ENCODE measurements around the gene KIF7.

Gene KIF7

DNA sequence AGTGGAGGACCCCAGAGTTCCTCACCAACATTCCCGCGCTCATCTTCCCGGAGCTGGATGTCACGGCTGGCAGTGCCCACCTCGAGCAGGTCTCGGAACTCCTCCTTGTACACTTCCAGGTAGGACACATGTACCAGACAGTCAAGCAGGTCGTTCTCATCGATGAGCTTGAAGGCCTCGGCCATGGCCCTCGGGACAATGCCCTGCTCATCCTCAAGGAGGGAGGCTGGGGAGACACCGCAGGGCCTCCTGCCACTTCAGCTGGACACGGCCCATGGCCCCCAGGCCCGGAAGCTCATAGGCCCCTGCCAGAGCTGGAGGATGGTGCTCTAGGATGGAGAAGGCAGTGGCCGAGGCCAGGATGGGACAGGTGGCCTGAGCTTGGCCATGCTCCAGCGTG is 5.6 kb downstream of the KIF7 start:
- in situ Hi-C loops (cut with MboI; ENCODE audit: low sequenced_read_pairs) = no loop called here

DNA sequence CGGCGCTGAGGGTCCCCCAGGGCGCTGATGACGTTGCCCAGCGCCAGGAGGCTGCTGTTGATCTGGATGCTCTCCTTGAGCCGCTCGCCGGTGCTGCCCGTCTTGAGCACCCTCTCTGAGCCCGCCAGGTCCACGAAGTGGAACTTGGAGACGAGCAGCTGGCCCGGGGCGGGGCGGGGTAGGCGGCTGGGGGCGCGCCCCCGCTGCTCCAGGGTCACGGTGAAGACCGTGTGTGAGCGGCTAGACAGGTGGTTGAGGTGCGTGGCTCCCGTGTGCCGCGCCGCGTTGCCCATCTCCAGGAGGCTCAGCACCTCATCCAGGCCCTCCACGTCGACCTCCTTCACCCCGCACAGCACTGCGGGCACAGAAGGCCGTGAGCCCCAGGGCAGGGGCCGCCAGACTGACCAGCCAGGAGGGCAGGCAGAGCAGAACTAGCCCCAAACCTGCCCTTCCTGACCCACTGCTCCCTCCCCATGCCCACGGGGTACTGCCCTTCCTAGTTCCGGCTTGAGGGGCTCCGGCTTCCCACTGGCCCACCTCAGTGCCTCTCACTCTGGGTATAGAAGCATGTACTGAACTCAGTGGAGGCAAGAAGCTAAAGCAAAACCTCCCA is 6.1 kb downstream of the KIF7 start:
- in situ Hi-C loops (cut with MboI; ENCODE audit: low sequenced_read_pairs) = no loop called here

DNA sequence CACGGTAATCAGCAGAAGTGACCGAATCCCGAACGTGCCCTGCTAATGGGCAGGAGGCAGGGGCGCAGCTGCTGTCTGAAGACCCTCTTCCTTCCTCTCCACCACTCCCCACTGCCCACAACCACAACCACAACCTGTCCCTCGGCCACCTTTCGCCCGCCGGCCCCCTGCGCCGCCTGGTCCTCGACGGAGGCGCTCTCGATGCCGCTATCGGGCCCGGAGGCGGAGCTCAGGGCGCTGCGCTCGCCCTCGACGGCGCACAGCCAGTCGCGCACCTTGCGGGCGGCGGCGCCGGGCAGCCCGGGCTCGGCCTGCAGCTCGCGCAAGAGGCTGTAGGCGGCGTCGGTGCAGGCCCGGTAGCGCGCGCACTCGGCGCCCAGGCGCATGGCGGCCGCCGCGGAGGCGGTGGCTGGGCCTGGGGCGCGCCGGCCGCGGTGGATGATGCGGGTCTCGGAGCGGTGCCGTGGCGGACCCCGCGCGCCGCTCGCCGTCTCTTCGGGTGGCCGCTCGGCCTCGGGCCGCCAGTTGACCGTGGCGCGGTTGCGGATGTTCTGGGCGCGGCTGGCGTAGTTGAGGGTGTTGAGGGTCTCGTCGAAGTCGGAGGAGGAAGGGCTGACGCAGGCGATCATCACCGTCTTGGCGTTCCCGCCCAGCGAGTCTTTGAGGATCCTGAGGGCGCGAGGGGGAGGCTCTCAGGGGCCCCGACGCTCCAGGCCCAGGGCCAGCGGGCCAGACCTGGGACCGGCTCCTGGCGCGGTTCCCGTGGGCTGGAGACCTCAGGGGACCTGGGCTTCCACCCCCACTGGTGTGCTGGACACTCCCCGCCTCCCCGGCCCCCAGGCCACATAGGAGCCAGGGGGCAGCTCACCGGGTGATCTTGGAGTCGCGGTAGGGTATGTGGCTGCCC is 6.9 kb downstream of the KIF7 start:
- in situ Hi-C loops (cut with MboI; ENCODE audit: low sequenced_read_pairs) = no loop called here

DNA sequence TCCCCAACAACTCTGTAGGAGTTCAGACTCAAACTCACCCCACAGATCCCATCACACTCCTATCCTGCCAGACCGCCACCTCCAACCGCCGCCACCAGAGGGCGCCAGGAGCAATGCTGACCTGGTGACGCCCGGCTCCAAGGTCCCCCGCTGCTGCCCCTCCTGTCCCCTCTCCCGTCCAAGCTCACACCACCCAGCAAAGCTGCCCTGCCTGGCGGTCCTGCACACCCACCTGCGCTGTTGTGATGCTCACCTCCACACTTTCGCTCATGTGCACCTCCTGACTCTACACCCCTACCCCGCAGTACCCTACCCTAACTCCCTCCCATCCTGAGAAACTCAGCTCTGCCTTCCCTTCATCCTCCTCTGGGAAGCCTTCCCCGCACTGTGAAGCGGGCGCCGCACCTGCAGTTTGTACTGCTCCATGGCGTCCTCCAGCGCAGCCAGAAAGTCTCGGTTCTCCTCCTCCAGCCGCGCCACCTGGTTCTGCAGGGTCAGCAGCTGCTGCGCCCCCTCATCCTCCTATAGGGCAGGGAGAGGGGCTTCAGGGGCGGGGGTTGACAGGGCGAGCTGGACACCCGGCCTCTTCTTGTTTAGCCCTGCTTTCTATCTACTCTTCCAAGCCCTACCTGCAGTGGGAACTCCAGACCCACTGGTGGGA is 7.9 kb downstream of the KIF7 start:
- in situ Hi-C loops (cut with MboI; ENCODE audit: low sequenced_read_pairs) = no loop called here

DNA sequence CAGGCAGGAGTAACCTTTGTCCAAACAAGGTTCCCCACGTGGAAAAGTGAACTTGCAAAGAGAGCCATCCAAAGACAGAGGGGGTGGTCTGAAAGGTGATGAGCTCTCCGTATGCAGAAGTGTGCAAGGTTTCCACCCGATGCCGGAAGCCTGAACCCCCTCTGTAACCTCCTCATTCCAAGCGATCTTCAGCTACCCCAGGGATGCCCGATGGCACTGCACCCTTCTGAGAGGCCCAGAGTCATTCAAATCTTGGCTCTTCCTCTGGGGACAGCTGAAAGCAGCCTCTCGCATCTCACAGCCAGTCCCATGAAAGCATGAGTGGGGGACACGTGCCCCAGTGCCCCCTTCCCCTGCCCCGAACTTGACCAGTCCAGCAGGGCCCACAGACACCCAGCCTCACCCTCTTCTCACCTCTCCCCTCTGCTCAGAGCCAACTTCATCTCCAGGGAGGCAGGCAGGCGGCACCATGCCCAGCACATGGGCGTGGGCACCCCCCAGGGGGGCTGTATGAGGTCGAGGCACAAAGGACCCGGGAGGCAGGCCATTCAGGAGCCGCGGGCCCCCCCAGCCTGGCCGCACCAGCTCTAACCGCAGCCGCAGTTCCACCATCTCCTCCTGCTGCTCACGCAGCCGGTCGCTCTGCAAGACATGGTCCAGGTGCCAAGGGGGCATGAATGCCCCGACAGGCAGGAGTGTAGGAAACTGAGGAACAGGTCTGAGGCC is 8.7 kb downstream of the KIF7 start:
- in situ Hi-C loops (cut with MboI; ENCODE audit: low sequenced_read_pairs) = no loop called here

DNA sequence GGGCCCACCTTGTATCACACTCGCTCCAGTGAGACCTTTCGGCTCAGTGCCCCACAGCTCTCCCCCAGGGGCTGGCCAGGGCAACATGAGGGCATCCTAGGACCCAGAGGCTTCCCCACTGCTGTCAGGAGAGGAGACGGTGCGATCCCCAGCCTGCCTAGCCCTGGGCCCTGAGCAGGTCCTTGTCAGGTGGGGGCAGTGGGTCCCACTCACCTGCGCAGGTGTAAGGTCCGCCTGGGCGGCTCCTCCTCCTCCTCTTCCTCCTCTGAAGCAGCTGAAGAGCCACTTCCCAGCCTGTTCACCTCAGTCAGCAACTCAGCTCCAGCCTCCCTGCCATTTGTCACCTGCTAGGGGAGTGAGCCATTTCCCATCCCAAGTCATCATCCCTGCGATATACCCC is 9.6 kb downstream of the KIF7 start:
- in situ Hi-C loops (cut with MboI; ENCODE audit: low sequenced_read_pairs) = no loop called here

DNA sequence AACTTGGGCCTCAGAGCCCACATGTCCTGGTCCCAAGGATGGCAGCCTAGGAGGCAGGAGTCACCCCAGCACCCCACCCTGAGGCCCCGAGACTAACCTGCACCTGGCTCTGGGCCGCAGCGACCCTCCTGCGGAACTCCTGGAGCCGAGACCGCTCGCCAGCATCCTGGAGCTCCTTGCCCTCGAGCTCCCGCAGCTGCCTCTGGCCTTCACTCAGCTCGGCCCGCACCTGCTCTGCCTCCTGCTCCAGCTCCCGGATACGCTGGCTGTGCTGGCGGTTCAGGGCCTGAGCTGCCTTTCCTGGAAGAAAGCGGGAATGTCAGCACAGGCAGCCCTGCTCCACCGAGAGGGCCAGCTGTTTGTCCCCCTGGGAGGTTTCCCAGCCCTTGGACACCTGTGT is 13.2 kb downstream of the KIF7 start:
- in situ Hi-C loops (cut with MboI; ENCODE audit: low sequenced_read_pairs) = no loop called here

DNA sequence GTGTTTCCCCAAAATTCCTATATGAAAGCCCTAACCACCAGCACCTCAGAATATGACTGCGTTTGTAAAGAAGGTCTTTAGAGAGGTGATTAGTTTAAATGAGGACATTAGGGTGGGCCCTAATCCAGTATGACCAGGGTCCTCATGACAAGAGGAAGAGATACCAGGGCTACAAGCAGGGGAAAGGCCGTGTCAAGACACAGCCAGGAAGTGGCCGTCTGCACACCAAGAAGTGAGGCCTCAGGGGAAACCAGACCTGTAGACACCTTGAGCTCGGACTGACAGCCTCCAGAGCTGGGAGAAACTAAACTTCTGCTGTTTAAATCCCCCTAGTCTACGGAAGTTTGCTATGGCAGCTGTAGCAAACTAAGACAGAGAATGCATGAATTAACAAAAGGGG is 14.2 kb downstream of the KIF7 start:
- in situ Hi-C loops (cut with MboI; ENCODE audit: low sequenced_read_pairs) = no loop called here

DNA sequence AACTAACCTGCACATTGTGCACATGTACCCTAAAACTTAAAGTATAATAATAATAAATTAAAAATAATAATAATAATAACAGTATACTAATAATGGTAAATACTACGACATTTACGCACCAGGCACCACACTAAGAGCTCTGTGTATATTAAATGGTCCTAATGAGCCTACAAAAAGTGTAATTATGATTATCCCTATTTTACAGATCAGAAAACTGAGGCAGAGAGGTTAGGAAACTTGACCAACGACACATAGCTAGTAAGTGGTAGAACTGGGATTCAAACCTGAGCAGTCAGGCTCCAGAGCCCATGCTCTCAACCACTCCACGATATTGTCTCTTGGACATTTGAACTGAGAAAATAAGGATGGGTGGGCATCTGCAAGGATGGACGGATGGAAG is 15.0 kb downstream of the KIF7 start:
- in situ Hi-C loops (cut with MboI; ENCODE audit: low sequenced_read_pairs) = no loop called here

DNA sequence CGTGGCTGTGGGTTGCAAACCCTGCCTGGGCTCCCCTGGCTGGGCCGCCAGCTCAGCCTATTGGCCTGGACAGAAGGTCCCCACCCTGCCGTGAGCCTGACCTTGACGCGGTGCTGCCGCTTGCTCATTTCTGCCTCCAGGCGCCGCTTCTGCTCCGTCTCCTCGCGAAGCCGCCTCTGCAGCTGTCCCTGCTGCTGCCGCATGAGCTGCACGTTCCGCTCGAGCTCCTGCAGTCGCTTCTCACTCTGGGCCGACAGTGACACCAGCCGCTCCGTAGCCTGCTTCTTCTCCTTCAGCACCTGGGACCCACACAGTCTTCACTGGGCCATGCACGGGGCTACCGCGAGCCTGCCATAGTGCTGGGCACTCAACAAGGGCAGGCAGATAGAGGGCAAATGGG is 21.7 kb downstream of the KIF7 start:
- in situ Hi-C loops (cut with MboI; ENCODE audit: low sequenced_read_pairs) = no loop called here

DNA sequence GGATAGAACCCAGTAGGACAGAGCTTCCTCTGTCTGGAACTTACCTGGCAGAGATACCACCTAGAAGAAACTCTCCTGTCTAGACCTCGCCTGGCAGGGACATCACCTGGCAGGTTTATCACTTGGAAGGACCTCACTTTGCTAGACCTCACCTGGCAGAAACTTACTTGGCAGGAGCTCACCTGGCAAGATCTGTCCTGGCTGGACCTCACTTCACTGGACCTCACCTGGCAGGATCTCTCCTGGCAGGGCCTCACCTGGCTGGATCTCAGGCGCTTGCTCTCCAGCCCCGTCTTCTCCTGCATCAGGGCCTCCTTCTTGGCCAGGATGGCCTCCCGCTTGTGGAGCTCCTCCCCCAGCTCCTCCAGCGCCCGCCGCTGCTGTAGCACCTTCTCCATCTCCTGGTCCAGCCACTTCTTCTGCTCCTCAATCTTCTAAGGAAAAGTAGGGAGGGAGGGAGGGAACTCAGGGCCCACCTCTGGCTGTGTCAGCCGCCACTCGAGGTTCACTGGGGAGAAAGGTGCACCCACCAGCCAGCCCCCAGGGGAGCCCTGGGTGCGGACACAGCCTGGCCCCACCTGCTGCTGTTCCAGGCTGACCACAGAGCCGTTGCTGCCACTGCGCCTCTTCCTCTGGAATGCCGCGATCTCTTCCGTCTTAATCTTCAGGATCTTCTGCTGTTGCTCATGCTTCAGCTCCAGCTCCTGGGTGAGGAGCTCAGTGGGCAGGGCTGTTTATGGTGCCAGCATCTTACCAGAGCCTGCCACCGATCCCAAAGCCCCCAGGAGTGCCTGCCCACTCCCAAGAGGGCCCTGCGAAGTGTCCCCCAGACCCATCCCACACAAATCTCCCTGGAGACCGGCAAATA is 22.5 kb downstream of the KIF7 start:
- in situ Hi-C loops (cut with MboI; ENCODE audit: low sequenced_read_pairs) = no loop called here

DNA sequence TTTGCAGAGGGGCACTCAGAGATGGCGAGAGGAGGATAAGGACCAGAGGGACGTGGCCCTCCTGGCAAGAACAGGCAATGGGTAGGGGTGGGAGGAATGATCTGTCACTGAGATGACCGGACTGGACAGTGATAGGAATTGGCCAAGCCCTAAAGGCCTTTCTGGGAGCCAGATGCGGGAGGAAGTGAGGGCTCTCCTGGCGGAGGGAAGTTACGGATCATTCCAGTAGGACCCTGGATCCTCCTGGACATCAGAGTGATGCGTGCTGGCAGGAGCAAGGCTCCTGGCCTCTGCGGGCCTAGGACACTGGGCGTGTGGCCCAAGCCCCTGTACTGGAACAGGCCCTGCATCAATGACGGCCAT is 23.4 kb downstream of the KIF7 start:
- in situ Hi-C loops (cut with MboI; ENCODE audit: low sequenced_read_pairs) = no loop called here

DNA sequence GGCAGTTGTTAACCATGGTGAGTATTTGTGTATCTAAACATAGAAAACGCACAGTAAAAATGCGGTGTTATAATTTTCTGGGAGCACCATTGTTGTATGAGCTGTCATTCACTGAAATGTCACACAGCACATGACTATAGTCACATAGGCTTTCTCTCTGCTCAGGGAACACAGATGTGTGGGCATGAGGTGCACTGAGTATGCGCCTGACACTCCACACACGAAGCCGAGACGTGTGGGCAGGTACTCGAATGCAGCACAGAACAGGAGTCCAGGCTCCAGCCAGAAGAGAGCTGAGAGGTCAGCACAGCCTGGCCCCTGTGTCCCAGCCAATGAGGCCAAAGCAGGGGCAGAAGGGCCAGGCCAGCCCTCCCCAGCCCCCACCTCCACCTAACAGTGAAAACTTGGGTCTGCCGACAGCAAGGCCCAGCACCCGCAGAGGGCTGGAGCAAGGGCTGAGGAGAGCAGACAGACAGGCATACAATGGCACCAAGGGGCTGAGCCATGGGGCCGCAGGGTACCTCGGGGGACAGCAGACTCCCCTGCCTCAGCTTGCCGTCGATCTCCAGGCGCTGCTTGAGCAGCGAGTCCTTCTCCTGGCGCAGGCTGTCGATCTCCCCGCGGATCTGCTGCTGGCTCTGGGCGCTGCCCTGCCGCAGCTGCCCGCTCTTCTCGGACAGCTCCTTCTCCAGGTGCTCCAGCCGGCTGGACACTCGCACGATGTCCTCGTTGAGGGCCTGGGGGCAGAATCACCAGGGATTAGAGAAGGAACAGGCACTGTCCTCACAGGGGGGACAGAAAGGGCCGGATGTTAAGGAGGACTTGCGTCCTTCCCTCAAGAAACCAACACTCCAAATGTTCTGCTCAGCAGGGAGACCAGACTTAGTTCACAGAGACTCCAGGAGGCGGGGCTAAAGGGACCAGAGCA is 24.0 kb downstream of the KIF7 start:
- in situ Hi-C loops (cut with MboI; ENCODE audit: low sequenced_read_pairs) = no loop called here

DNA sequence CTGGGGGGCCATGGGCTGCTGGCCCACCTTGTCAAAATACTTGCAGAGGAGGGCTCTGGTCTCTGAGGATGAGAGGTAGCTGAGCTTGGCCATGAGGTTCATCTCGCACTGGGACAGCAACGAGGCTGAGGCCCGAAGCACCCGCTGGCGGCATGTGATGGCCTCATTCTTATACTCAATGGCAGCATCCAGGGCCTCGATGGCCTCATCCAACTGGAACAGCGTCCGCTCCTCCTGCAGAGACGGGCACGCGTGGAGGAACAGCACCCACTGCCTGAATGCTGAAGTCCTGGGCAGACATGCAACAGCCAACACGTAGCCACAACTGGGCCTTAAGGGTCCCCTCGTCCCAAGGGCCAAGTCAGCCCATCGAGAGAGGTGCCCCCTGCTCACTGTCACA is 25.0 kb downstream of the KIF7 start:
- in situ Hi-C loops (cut with MboI; ENCODE audit: low sequenced_read_pairs) = no loop called here

DNA sequence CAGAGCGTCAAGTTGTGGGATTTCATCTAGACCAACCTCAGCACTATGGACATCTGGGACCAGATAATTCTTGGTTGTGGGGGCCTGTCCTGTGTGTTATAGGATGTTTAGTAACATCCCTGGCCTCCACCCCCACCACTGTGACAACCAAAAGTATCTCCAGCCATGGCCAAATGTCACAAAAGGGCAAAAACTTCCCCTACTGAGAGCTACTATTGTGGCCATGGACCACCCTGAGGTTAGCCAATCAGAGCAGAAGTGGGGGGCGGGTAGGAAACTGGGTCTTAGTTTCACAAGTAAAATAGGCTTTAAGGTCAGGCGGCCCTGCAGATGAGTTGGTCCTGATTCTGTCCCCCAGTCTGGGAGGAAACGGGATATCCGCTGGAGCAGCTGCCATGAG is 25.4 kb downstream of the KIF7 start:
- in situ Hi-C loops (cut with MboI; ENCODE audit: low sequenced_read_pairs) = no loop called here

DNA sequence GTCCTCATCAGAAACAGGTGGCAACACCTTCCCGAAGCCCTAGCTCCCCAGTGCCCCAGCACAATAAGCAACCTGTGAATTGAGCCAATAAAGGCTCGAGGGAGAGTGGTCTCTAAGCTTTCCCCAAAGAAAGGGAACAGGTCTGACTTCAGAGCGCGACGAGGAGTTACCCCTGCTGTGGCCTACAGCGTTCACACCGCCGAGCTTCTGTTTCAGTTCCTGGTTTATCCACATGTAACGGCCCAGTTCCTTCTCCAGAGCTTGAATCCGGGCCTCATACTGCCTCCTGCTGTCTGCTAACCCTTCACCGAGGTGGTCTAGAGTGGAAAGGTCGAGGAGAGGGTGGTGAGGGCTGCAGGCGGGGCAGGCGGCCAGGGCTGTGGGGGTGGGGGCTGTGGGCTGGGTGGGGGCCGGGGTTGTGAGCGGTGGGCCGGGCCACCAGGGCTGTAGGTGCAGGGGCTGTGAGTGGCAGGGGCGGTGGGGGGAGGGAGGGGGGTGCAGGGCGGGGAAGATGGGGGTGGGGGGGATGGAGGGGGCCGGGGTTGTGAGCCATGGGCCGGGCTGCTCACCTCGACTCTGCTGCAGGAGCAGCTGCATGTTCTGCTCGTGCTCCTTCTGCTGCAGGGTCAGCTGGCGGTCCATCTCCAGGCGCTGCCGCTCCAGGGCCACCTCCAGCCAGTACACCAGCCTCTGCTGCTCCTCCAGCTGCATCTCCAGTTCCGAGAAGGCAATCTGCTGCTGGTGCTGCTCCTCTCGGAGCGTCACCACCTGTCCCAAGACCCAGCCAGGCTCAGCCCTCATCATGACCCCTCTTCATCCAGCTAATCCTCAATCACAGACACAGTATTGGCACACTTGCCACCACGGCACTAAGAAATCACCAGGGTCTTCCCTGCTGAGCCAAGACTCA is 26.2 kb downstream of the KIF7 start:
- in situ Hi-C loops (cut with MboI; ENCODE audit: low sequenced_read_pairs) = no loop called here

DNA sequence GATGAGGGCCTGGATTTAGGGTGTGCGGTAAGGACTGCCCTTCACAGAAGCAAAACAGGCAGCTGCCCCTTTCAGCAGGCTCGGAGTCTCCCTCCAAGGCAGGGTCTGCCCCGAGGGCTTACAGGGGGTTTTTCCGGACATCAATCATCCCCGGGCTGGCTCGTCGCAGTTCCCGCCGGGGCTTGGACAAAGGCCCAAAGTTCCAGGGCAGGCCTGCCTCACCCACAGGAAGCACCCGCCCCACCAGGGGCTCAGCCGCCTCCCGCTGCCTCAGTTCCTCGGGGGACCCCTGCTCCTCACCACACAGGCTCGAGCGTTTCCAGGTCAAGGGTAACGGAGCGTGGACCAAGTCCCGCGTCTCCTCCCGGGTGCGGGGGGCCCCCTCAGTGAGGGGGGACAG is 27.0 kb downstream of the KIF7 start:
- in situ Hi-C loops (cut with MboI; ENCODE audit: low sequenced_read_pairs) = no loop called here

DNA sequence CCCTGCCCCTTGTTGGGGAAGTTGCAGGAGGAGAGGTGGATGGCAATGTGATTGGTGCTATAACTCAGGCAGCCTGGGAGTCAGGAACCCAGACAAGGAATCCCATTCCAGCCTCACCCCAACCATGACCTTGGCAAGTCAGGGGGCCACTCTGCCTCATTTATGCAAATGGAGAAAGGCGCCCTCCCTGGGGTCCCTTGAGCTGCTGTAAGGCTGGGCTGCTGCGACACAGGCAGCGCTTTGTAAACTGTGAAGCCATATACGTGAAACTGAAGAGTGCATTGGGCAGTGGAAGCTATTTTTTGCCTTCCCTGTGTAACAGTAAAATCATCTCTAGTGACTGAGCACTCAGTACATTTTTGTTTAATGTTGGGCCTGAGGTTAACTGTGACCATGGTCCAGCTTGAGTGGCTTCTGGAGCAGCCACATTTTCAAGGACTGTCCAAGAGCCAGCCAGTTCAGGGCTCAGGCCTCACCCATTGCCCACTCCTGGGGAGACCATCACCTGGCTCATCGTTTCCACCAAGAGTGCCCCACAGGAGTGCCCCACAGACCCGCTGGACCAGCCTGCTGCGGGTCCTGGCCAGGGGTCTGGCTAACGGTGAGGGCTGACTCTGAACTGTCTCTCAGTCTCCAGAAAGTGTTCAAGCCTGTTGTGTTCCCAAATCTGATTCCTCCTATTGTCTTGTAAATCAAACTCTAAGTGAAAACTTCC is 27.9 kb downstream of the KIF7 start:
- in situ Hi-C loops (cut with MboI; ENCODE audit: low sequenced_read_pairs) = no loop called here
